A549 (cell line): ENCODE measurements around the gene TCEA2.
A peak's percentile ranks its signal among the peaks of the same experiment; 100 is the strongest.

Source experiments
- EP300 ChIP-seq, 2 experiments: fragments of >200 bp; sonication (Bioruptor Twin); formaldehyde crosslinking; IDR thresholded peaks; 2 replicates in 1 of 2; 3 replicates in 1 of 2; pipeline ENCODE4 v1.6.1; 2016 to 2017
- ESRRA ChIP-seq: fragments of 150-350 bp; IDR thresholded peaks from 2 replicates; pipeline ENCODE4 v1.6.1; 2014; ENCODE audit warnings: mild to moderate bottlenecking, low read length, borderline replicate concordance
- MAFK ChIP-seq: fragments of 450-650 bp; IDR thresholded peaks from 2 replicates; pipeline ENCODE4 v1.6.1; 2014; ENCODE audit not compliant: partially characterized antibody
- PBX3 ChIP-seq: IDR thresholded peaks from 2 replicates; pipeline ENCODE4 v1.6.1; 2012
- PHF8 ChIP-seq: fragments of 200-600 bp; sonication (generic); IDR thresholded peaks from 2 replicates; pipeline ENCODE4 v1.6.1; 2016; ENCODE audit warnings: low read depth, mild to moderate bottlenecking, antibody characterized with exemption, moderate library complexity, borderline replicate concordance
- RARB ChIP-seq: fragments of 250-450 bp; sonication (Bioruptor Pico); IDR thresholded peaks from 2 replicates; pipeline ENCODE4 v1.8.0; 2021; ENCODE audit warnings: mild to moderate bottlenecking, moderate library complexity
- RFX5 ChIP-seq: fragments of 450-650 bp; IDR thresholded peaks from 2 replicates; pipeline ENCODE4 v1.7.1; 2014; ENCODE audit warnings: antibody characterized with exemption, mild to moderate bottlenecking, moderate library complexity
- TF ChIP-seq, protein P1 (sequence below): fragments of 150-350 bp; IDR thresholded peaks from 2 replicates; pipeline ENCODE4 v1.6.1; 2014; ENCODE audit warnings: low read depth, mild to moderate bottlenecking, low read length
- TF ChIP-seq, protein P2 (sequence below): fragments of >200 bp; sonication (Bioruptor Twin); formaldehyde crosslinking; IDR thresholded peaks from 3 replicates; pipeline ENCODE4 v1.6.1; 2016
- TF ChIP-seq, protein P3 (sequence below): fragments of >200 bp; sonication (Bioruptor Twin); formaldehyde crosslinking; IDR thresholded peaks from 3 replicates; pipeline ENCODE4 v1.5.1; 2016
- TF ChIP-seq, protein P4 (sequence below): IDR thresholded peaks from 2 replicates; pipeline ENCODE4 v1.6.1; 2012

DNA sequence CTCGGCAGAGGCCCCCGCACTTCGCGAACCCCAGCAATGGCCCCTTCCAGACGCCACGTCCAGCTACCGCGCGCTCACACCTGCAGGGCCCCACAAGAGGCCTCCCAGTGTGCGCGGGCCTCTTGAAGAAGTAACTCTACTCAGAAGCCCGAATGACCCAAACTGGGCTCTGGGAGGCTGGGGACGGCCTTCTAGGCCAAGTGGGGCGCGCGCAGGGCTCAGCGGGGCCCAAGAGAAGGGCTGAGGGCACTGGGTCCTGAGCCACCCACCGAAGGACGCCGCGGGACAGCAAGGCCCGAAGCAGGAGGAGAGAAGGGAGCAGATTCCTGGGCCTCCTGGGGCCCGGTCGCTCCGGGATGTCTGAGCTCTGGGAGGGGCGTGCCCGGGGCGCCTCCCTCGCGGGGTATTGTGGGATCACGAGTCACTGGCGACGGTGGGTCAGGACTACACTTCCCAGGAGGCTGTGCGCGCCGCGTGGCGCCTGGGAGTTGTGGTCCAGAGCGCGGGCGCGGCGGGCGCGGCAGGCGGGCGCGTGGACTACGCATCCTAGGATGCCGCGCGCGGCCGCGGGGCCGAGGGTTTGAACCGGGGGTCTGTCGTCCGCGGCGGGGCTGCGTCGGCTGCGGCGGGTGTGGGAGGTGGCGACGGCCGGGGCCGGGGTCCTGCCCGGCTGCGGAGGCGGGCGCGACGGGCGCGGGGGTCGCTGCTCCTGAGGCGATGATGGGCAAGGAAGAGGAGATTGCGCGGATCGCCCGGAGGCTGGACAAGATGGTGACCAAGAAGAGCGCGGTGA lies at the start of gene TCEA2:
- TF ChIP-seq, protein P1, sequence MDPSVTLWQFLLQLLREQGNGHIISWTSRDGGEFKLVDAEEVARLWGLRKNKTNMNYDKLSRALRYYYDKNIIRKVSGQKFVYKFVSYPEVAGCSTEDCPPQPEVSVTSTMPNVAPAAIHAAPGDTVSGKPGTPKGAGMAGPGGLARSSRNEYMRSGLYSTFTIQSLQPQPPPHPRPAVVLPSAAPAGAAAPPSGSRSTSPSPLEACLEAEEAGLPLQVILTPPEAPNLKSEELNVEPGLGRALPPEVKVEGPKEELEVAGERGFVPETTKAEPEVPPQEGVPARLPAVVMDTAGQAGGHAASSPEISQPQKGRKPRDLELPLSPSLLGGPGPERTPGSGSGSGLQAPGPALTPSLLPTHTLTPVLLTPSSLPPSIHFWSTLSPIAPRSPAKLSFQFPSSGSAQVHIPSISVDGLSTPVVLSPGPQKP: no peak
- TF ChIP-seq PBX3 (no peak), EP300 (IDR thresholded peaks at IDR 0.05) (no peak), ESRRA (no peak), MAFK (no peak), PHF8 (peak; percentile 91), RFX5 (no peak), RARB (CRISPR knock-in tag) (no peak)
- TF ChIP-seq, protein P2, sequence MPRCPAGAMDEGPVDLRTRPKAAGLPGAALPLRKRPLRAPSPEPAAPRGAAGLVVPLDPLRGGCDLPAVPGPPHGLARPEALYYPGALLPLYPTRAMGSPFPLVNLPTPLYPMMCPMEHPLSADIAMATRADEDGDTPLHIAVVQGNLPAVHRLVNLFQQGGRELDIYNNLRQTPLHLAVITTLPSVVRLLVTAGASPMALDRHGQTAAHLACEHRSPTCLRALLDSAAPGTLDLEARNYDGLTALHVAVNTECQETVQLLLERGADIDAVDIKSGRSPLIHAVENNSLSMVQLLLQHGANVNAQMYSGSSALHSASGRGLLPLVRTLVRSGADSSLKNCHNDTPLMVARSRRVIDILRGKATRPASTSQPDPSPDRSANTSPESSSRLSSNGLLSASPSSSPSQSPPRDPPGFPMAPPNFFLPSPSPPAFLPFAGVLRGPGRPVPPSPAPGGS: peak; percentile 78
- TF ChIP-seq, protein P3, sequence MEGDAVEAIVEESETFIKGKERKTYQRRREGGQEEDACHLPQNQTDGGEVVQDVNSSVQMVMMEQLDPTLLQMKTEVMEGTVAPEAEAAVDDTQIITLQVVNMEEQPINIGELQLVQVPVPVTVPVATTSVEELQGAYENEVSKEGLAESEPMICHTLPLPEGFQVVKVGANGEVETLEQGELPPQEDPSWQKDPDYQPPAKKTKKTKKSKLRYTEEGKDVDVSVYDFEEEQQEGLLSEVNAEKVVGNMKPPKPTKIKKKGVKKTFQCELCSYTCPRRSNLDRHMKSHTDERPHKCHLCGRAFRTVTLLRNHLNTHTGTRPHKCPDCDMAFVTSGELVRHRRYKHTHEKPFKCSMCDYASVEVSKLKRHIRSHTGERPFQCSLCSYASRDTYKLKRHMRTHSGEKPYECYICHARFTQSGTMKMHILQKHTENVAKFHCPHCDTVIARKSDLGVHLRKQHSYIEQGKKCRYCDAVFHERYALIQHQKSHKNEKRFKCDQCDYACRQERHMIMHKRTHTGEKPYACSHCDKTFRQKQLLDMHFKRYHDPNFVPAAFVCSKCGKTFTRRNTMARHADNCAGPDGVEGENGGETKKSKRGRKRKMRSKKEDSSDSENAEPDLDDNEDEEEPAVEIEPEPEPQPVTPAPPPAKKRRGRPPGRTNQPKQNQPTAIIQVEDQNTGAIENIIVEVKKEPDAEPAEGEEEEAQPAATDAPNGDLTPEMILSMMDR: no peak
- TF ChIP-seq, protein P4, sequence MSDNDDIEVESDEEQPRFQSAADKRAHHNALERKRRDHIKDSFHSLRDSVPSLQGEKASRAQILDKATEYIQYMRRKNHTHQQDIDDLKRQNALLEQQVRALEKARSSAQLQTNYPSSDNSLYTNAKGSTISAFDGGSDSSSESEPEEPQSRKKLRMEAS: peak; percentile 85
